ENCODE measurements around the gene FKBP2. TPM values are rescaled to one million over a fixed set of nuclear protein-coding genes. Genes with fewer than 3 reads are reported as not detected.

Gene FKBP2
- total RNA-seq, 1 donor: 34.3 TPM

GRCh38 chr11:64248578-64248977 lies 7.7 kb downstream of the FKBP2 start:
- no peak for TF ChIP-seq CTCF (IDR thresholded peaks at IDR 0.05; ENCODE audit: insufficient read depth, low read length)
- no peak overlapping the region for H3K4me3 ChIP-seq (ENCODE audit: low read depth, low read length)
- DNase-seq (ENCODE audit: low read depth): no peak

- H3K4me3 ChIP-seq (ENCODE audit: low read depth, low read length): no peak overlapping the region
- no peak for TF ChIP-seq CTCF (IDR thresholded peaks at IDR 0.05; ENCODE audit: insufficient read depth, low read length)
- DNase-seq (ENCODE audit: low read depth): no peak
Measured at GRCh38 chr11:64249038-64249437, 8.1 kb downstream of the FKBP2 start.

DNA sequence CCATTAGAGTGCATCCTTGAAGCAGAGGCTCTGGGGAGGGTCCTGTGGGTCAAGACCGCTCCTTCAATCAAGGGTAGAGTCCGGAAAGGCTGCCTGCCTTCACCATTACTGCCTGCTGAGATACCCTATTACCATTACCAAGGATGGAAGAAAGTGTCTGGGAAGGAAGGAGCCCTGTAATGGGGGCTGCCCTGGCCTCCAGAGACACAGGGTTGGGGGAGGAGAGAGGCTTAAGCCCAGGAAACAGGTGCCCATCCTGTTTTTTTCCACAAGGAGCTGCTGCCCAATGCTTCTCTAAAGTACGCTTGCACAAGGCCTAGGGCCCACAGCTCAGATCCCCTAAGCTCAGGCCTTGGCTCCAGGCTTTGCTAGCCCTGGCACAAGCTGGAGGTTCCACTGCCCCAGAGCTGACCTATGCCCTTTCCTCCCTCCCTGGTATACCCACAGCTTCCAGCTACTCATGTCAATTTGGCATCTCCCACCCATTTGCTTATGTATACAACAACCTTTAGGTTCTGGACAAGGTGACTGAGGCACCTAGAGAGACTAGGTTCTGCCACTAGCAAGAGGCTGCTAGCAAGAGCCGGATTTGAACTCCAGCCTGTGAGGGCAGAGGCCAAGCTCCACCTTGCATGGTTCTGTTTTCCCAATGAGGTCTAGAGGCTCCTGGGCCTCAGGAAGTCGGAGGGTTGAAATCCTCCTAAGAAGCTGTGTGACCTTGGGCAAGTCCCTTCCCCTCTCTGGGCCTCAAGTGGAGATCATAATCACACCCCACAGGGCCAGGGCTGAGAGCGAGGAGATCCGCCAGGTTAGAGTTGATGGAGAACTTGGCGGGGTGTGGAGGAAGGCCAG lies 8.9 kb downstream of the FKBP2 start:
- H3K4me3 ChIP-seq (ENCODE audit: low read depth, low read length): no peak overlapping the region
- DNase-seq (ENCODE audit: low read depth): no peak
- TF ChIP-seq CTCF (IDR thresholded peaks at IDR 0.05; ENCODE audit: insufficient read depth, low read length): no peak

DNA sequence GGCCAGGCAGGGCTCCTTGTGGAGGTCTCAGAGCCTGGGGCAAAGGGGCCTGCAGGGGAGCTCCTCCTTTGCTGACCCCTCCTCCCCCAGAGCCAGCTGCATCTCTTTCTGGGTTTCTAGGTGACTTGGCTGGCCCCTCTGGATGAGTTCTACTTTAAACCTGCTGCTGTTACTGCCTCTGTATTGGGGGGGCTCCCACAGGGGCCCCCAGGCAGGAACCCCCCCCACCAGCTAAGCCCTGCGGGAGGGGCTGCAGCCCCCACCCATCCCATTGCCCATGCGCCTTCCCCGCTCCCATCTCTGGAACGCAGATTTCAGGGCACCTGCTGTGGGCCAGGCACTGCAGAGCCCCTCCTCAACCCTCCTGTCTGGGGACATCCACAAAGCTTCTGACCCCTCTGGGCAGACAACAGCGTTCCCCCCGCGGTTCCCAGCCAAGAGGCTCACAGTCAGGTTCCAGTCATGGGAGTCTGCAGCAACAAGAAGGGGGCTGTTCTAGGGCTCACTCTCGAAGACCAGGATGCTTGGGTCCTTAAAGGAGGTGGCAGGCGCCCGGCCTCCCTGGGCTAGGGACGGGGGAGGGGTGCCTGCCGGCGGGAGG lies 9.6 kb downstream of the FKBP2 start:
- no peak for DNase-seq (ENCODE audit: low read depth)
- peak overlapping the region; percentile 72 for H3K4me3 ChIP-seq (ENCODE audit: low read depth, low read length)
- TF ChIP-seq CTCF (IDR thresholded peaks at IDR 0.05; ENCODE audit: insufficient read depth, low read length): no peak

DNA sequence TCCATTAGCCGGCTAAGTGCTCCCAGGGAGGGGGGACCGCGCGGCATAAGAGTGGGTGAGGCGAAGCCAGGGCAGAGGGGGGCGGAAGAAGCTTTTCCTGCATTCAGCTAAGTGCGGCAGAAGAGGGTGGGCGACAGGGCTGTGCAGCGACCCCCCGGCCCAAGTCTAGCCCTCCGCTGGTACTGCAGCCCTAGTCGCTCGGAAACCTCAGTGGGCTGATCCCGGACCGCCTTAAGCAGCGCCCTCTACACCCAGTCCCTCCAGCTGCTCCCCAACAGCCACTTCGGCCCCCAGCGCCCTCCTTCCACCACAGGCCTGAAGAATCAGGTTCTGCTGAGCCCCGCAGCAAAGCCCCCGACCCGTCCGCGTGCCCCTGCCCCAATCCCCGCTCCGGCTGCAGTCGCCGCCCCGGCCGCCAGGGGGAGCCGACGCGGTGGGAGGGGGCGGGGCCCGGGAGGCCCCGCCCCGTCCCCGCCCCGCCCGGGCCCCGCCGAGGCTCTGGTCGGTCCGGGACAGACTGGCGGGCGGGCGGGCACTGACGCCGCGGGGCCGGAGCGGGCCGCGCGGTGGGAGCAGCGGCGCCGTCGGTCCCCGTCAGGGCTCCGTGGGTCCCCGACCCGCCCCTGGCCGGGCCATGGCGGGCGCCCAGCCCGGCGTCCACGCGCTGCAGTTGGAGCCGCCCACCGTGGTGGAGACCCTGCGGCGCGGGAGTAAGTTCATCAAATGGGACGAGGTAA lies 10.3 kb downstream of the FKBP2 start, which contains the start of gene PLCB3:
TSS of gene PLCB3 (plus strand) at position 515 of the 737 bp plus-strand sequence. CDS start at position 635, 120 bp downstream.
- peak; percentile 58 for TF ChIP-seq CTCF (IDR thresholded peaks at IDR 0.05; ENCODE audit: insufficient read depth, low read length)
- H3K4me3 ChIP-seq (ENCODE audit: low read depth, low read length): peak within 1 kb of the TSS; percentile 82
- no peak for DNase-seq (ENCODE audit: low read depth)

- DNase-seq (ENCODE audit: low read depth): no peak
- no peak for TF ChIP-seq CTCF (IDR thresholded peaks at IDR 0.05; ENCODE audit: insufficient read depth, low read length)
- peak overlapping the region; percentile 82 for H3K4me3 ChIP-seq (ENCODE audit: low read depth, low read length)
Measured at GRCh38 chr11:64251753-64252002, 10.8 kb downstream of the FKBP2 start.
